Measurements from ENCODE around the gene RORB. TPM values are rescaled to one million over a fixed set of nuclear protein-coding genes. Genes with fewer than 3 reads are reported as not detected.
"Not testable (repeated sequence)": the region's sequence is repeated elsewhere in the genome, so short reads cannot be mapped to it uniquely, and the experiment has no call there.

Gene RORB
- total RNA-seq, 1 donor from 2014 or later = 0.02 TPM

DNA sequence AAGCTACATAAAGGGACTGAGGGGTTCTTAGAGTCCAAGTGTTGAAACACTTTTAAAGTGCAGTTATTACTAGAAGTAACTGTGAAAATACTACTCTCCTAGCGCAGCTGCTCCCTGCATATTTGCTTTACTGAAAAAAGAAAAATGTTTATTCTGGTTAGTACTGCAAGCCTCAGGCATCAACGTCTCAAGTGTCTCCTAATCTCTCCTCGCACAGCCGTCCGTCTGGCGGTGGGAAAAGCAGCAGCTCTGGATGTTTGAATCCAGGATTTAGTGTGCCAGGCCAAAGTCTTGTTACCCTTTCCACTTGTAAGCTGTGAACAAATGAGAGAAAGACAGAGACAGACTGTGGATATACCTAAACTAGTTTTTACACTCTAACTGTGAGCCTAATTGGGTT lies 31.1 kb downstream of the RORB start:
- Mint-ChIP-seq H3K4me1 (no peaks in the 10 kb centered on the region), H3K4me3 (no peak overlapping the region), H3K27ac (no peak overlapping the region), H3K27me3 (peaks cover under 1% of the 10 kb centered on the region), H3K36me3 (ENCODE audit: low read depth) (no peaks in the 10 kb centered on the region), H3K9me3 (no peaks in the 10 kb centered on the region)
- no peak for DNase-seq
- intact Hi-C loops (cut with micrococcal nuclease) = no loop called here

DNA sequence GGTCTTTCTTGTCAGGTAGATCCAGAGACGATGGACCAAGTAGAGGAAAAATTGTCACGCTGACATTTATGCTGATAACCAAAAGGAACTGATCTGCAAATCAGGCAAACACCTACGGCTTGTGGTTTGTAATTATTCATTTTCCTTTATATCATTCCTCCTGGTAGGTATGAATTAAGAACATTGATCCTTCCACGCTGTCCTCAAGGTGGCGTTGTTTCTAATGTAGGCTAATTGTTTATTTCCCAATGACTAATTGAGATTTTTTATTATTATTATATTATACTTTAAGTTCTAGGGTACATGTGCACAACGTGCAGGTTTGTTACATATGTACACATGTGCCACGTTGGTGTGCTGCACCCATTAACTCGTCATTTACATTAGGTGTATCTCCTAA lies 33.3 kb downstream of the RORB start:
- H3K4me1 Mint-ChIP-seq; H3K36me3 Mint-ChIP-seq (ENCODE audit: low read depth); H3K4me3 Mint-ChIP-seq; H3K27me3 Mint-ChIP-seq; intact Hi-C loops (cut with micrococcal nuclease); DNase-seq; H3K27ac Mint-ChIP-seq; H3K9me3 Mint-ChIP-seq: not testable (repeated sequence)

DNA sequence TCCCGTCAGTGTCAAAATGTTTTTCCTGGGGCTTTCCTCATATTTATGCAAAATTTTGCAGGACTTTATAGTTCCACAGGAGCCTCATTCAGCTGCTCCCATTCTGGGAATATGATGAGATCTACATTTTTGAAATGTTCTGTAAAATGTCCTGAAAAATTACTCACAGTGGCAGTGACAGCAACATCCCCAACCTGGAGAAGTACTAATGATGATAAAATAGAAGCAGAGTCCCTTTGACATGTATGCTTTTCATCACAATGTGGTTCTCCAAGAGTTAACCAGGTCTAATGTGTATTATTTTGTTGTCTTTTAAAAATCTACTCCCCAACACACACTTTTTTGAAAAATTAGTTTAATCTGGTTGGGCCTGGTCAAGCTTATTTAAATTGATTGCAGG lies 36.1 kb downstream of the RORB start:
- intact Hi-C loops (cut with micrococcal nuclease) = no loop called here
- Mint-ChIP-seq H3K36me3 (ENCODE audit: low read depth) (no peaks in the 10 kb centered on the region), H3K4me1 (no peaks in the 10 kb centered on the region)

DNA sequence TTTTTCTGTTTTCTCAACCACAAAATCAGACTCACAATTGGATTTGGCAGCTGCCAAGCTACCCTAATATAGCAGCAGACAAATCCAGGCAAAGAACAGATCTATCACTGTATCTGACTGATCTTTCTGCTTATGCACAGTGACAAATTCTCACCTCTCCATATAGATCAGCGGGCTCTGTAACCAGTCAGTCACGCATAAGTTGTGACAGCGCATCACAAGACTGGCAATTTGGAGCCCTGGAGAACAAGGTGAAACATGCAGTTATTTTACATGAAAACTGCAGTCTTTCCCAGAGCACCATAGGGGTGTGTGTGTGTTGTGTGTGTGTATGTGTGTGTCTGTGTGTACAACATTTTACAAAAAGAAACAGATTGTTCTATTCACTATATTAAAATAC lies 37.7 kb downstream of the RORB start:
- Mint-ChIP-seq H3K4me1 (no peaks in the 10 kb centered on the region), H3K27me3 (no peaks in the 10 kb centered on the region), H3K36me3 (ENCODE audit: low read depth) (no peaks in the 10 kb centered on the region), H3K27ac (no peak overlapping the region), H3K9me3 (no peaks in the 10 kb centered on the region), H3K4me3 (no peak overlapping the region)
- intact Hi-C loops (cut with micrococcal nuclease) = no loop called here
- no peak for DNase-seq

More for the DNA sequence above, 36.1 kb downstream of the RORB start:
- no peak overlapping the region for H3K27ac Mint-ChIP-seq
- H3K9me3 Mint-ChIP-seq = no peaks in the 10 kb centered on the region
- H3K27me3 Mint-ChIP-seq = no peaks in the 10 kb centered on the region
- no peak overlapping the region for H3K4me3 Mint-ChIP-seq
- no peak for DNase-seq

DNA sequence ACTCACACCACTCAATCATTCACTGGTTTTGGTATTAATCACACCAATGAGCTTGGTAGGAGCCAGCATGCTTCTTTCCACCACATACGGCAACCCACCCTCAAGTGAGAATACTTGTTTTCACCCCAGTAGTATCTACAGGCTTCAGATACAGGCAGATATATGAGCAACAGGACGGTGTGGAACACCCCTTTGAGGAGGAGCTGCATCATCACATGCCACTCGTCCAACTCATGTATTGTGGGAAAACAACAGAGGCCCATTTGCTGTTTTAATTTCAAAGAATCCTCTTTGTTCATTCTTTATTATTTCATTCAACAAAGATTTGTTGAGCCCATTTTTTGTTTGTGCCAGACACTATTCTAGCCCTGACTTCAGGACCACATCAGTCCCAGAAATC lies 46.0 kb downstream of the RORB start:
- intact Hi-C loops (cut with micrococcal nuclease) = no loop called here
- H3K9me3 Mint-ChIP-seq = no peaks in the 10 kb centered on the region
- no peaks in the 10 kb centered on the region for H3K36me3 Mint-ChIP-seq (ENCODE audit: low read depth)
- H3K4me1 Mint-ChIP-seq = no peaks in the 10 kb centered on the region
- no peak overlapping the region for H3K4me3 Mint-ChIP-seq
- DNase-seq = no peak
- H3K27me3 Mint-ChIP-seq = no peaks in the 10 kb centered on the region
- no peak overlapping the region for H3K27ac Mint-ChIP-seq

DNA sequence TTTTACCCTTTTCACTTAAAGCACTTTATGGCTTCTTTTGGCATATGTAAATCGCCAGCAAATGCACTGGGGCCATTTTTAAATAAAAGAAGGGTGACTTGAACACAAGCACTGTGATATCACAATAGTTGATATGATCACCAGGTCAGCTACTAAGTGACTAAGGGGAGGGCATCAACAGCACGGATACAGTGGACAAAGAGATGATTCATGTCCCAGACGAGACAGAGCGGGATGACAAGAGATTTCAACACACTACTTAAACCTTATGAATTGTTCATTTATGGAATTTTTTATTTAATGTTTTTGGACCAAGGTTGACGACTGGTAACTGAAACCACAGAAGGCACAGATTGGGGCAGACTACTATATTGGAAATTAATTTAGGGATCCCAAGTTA lies 54.1 kb downstream of the RORB start:
- H3K4me1 Mint-ChIP-seq = no peaks in the 10 kb centered on the region
- no peaks in the 10 kb centered on the region for H3K9me3 Mint-ChIP-seq
- no peak overlapping the region for H3K27ac Mint-ChIP-seq
- peaks cover 2% of the 10 kb centered on the region for H3K27me3 Mint-ChIP-seq
- no peaks in the 10 kb centered on the region for H3K36me3 Mint-ChIP-seq (ENCODE audit: low read depth)
- intact Hi-C loops (cut with micrococcal nuclease) = no loop called here
- no peak for DNase-seq
- no peak overlapping the region for H3K4me3 Mint-ChIP-seq

DNA sequence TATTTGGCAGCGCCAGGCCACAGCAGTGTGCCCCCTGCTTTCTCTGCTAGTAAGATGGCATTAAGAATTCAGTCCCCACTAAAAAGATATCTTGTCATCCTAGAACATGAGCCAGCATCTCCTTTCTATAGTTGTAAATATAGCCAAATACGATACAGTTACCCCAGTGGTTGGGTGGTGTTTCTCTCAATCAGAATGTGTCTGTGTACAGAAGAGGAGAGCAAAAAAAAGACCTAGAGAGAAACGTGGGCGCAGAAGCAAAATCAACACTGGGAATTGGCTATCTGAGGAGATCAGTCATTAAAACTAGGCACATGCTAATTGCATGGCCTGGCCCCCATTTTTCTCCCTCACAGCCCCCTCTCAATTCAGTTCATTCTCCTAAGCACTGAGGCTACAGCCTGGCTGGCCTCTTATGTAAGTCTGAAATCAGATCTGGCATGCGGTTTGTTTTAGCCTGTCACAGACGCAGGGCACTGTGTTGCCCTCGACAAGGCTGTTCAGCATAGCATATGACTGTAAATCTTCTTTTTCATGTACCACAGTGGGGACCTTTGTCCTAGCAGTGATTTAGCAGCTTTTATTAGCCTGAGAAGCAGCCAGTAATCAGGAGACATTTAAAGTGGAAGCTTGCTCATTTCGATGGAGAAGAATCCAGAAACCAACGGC lies 57.8 kb downstream of the RORB start:
- H3K4me3 Mint-ChIP-seq = no peak overlapping the region
- intact Hi-C loops (cut with micrococcal nuclease) = no loop called here
- no peak for DNase-seq
- H3K36me3 Mint-ChIP-seq (ENCODE audit: low read depth) = no peaks in the 10 kb centered on the region
- H3K4me1 Mint-ChIP-seq = peaks cover 4% of the 10 kb centered on the region
- peaks cover 2% of the 10 kb centered on the region for H3K27me3 Mint-ChIP-seq
- H3K9me3 Mint-ChIP-seq = no peaks in the 10 kb centered on the region
- no peak overlapping the region for H3K27ac Mint-ChIP-seq

DNA sequence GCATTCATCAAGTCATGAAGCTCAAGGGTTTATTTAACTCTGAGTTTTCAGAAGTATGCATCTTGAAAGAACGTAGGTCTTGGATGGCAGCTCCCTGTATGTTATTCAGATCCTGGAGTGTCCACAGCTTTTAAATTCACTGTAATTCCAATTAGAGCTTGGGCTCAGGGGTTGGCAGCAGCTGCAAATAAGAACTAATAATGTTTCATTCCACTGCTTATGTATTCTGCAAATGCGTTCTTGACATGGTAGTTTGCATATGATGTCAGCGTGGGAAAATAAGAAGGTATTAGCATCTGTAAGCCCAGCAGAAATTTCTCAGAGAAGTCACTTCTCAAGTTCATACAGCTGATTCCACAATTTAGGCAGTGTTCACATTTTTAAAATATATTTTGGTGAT lies 58.4 kb downstream of the RORB start:
- Mint-ChIP-seq H3K27me3 (peaks cover 2% of the 10 kb centered on the region), H3K9me3 (no peaks in the 10 kb centered on the region), H3K36me3 (ENCODE audit: low read depth) (no peaks in the 10 kb centered on the region), H3K27ac (no peak overlapping the region), H3K4me1 (peaks cover 4% of the 10 kb centered on the region), H3K4me3 (no peak overlapping the region)
- no peak for DNase-seq
- intact Hi-C loops (cut with micrococcal nuclease) = no loop called here

DNA sequence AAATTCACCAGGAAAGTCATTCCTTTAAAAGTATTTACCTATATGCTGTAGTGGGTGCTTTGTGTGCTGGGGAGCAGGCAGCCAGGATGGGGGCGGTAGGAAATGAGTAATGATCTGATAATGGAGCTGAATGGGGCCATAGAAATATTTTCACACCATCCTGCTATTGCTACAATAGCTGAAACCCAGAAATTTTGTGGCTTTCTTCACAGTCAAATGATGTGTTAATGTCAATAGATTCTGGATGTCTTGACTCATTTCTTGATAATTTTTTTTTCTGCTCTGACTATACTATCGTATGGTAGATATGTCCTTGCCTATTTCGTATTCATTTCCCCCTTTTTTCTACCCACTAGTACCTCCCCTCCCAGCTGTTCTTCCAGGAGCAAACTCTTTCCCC lies 59.5 kb downstream of the RORB start:
- Mint-ChIP-seq H3K27me3 (peaks cover 2% of the 10 kb centered on the region), H3K4me1 (peaks cover 4% of the 10 kb centered on the region), H3K36me3 (ENCODE audit: low read depth) (no peaks in the 10 kb centered on the region), H3K27ac (no peak overlapping the region), H3K9me3 (no peaks in the 10 kb centered on the region), H3K4me3 (no peak overlapping the region)
- DNase-seq = no peak
- intact Hi-C loops (cut with micrococcal nuclease) = no loop called here

DNA sequence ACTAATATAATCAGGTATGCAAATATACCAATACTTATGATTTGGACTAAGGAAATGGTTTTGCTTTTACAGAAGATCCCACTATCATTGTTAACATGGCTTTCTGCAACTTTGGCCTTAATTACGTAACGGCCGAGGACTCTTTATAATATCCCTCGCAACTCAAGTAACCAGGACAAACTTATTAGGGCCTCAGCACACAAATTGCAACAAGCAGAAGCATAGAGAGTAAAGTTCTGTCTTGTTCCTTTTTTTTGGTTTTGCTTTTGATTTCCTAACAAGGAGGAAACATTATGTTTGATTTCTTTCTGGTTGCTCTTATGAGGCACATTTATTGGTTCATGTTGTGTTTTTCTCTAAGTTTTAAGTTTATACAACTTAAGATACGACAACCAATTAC lies 60.4 kb downstream of the RORB start:
- H3K9me3 Mint-ChIP-seq = no peaks in the 10 kb centered on the region
- peaks cover 4% of the 10 kb centered on the region for H3K4me1 Mint-ChIP-seq
- intact Hi-C loops (cut with micrococcal nuclease) = no loop called here
- H3K27ac Mint-ChIP-seq = no peak overlapping the region
- H3K27me3 Mint-ChIP-seq = peaks cover 2% of the 10 kb centered on the region
- DNase-seq = no peak
- no peaks in the 10 kb centered on the region for H3K36me3 Mint-ChIP-seq (ENCODE audit: low read depth)
- H3K4me3 Mint-ChIP-seq = no peak overlapping the region

DNA sequence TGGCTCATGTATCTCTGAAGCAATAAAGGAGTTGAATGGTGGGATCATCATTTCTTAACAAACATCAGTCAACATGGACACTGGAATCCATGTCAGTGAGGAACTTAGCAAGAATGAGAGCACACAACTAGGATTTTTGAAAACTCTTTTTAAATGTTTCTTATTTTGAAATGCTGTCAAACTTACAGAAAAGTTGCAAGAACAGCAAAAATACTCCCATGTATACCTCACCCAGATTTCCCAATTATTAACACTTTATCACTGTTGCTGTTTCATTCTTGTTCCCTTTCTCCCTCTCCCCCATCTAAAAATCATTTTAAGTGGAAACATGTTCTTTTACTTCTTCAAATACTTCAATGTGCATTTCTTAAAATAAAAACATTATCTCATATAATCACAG lies 65.5 kb downstream of the RORB start:
- intact Hi-C loops (cut with micrococcal nuclease) = no loop called here
- DNase-seq = no peak
- Mint-ChIP-seq H3K36me3 (ENCODE audit: low read depth) (no peaks in the 10 kb centered on the region), H3K4me3 (no peak overlapping the region), H3K4me1 (no peaks in the 10 kb centered on the region), H3K27ac (no peak overlapping the region), H3K27me3 (no peaks in the 10 kb centered on the region), H3K9me3 (no peaks in the 10 kb centered on the region)

DNA sequence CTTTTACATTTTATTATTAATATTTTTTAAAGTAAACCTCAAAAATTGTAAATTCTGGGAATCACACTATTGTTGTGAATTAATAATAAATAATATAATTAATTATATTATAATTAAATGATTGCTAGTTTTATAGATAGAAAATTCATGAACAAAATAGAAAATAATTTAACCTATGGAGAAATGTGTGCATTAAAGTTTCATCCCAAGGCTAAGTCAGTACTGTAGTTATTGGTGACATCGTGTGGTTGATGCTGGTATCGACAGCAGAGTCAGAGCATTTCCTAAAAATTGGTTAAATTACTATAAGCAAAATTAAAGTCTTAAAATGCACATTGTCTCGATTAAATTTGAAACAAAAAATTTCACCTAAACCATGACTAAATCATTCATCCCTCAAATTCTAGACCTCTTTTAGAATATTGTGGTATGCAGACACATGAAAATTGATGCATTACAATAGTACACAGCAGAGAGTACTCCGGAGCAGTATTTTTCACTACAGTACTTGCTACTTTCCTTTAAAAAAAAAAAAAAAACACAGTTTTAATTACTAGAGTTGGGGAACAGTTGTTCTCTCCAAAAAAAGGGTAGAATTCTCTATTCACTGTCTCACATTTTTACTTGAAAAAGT lies 73.9 kb downstream of the RORB start:
- H3K27ac Mint-ChIP-seq = no peak overlapping the region
- peak; percentile 71 for DNase-seq
- no peaks in the 10 kb centered on the region for H3K9me3 Mint-ChIP-seq
- H3K4me3 Mint-ChIP-seq = no peak overlapping the region
- H3K4me1 Mint-ChIP-seq = no peaks in the 10 kb centered on the region
- no peaks in the 10 kb centered on the region for H3K27me3 Mint-ChIP-seq
- H3K36me3 Mint-ChIP-seq (ENCODE audit: low read depth) = no peaks in the 10 kb centered on the region
- intact Hi-C loops (cut with micrococcal nuclease) = loop anchor here (2.0 to 10.0 kb wide), 4 partner anchors 174 to 1370 kb away; no protein-coding TSS in a partner anchor

DNA sequence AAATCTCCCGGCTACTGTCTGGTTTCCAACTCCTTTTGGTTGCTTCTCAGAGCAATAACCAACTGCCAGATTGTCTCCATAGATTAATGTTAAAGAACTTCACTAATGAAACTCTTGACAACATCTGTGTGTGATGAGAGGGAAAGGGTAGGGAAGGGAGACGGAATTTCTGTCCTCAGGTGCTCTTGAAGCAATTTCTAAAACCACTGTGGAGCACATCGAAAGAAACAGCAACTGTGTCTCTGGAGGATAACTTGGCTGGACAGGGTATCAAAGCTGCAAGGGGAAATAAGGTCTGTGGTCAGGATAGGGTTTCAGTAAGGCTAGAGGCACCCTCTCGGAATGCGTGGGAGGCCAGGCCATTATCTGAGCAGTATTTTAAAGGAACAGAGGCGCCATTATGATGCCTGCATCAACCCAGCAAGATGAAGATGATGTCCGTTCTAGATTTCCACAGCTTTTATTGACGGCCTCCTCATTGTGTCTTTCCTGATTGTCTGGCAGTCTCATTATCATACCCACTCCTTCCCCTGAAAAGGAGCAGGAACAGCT lies 76.6 kb downstream of the RORB start:
- intact Hi-C loops (cut with micrococcal nuclease) = loop anchor here (5.0 to 10.0 kb wide), 3 partner anchors 171 to 891 kb away; no protein-coding TSS in a partner anchor
- no peaks in the 10 kb centered on the region for H3K9me3 Mint-ChIP-seq
- no peak overlapping the region for H3K27ac Mint-ChIP-seq
- no peaks in the 10 kb centered on the region for H3K36me3 Mint-ChIP-seq (ENCODE audit: low read depth)
- H3K4me3 Mint-ChIP-seq = no peak overlapping the region
- H3K27me3 Mint-ChIP-seq = no peaks in the 10 kb centered on the region
- no peaks in the 10 kb centered on the region for H3K4me1 Mint-ChIP-seq
- no peak for DNase-seq

DNA sequence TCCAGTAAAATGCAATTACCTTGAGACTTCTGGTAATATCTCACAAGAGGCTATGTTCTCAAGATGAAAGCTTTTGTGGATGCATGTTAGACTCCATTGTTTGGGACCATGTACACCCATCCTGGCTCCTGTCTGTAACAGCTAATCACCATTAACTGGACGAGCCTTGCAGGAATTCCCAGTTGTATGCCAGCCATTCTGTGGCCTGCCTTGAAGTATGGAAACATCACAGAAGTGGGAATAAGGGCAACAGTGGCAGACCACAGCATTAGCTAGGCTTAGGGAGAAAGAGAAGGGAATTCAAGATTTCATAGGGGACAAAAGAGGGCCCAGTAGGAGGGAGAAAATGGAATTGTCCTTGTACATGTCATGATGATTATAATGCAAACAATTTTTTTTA lies 79.0 kb downstream of the RORB start:
- intact Hi-C loops (cut with micrococcal nuclease) = loop anchor here (10.0 kb wide), 1 partner anchor 169 kb away; no protein-coding TSS in a partner anchor
- DNase-seq = no peak
- no peaks in the 10 kb centered on the region for H3K36me3 Mint-ChIP-seq (ENCODE audit: low read depth)

More for the DNA sequence above, 79.0 kb downstream of the RORB start:
- Mint-ChIP-seq H3K4me3 (no peak overlapping the region), H3K4me1 (no peaks in the 10 kb centered on the region), H3K27me3 (no peaks in the 10 kb centered on the region), H3K27ac (no peak overlapping the region), H3K9me3 (no peaks in the 10 kb centered on the region)

Data from activated CD4-positive, alpha-beta T cell treated with anti-CD3 and anti-CD28 coated beads, Interleukin-2, amount 10 ng/mL, durations not matched to agents 24 days and 14 days (primary cell).